HG02610 (cell line): Measurements from ENCODE around the gene MAP1LC3B.

ENCODE experiments used
- ATAC-seq: cut with Tn5 transposase; IDR thresholded peaks from one replicate; pipeline ENCODE4 v1.9.1; 2021; ENCODE audit warnings: mild to moderate bottlenecking, moderate library complexity; ENCODE audit not compliant: unreplicated experiment

MAP1LC3B gene

DNA sequence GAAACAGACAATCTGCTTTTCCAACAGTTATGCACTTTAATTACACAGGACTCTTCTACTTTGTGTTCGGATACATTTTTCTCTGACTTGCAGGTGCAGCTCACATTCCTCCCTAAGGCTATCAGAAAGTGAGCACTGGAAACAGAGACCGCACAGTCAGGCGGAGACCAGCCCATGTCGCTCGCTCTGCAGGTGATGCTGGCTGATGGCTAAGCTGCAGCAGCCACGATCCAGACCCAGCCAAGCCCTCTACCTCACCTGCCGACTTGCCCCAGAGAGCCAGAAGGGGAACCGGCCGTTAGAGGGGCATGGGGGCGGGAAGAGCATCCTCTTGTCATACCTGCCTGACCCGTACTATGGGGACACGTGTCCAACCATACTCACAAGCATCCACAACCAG is 33.8 kb downstream of the MAP1LC3B start:
- no peak for ATAC-seq

DNA sequence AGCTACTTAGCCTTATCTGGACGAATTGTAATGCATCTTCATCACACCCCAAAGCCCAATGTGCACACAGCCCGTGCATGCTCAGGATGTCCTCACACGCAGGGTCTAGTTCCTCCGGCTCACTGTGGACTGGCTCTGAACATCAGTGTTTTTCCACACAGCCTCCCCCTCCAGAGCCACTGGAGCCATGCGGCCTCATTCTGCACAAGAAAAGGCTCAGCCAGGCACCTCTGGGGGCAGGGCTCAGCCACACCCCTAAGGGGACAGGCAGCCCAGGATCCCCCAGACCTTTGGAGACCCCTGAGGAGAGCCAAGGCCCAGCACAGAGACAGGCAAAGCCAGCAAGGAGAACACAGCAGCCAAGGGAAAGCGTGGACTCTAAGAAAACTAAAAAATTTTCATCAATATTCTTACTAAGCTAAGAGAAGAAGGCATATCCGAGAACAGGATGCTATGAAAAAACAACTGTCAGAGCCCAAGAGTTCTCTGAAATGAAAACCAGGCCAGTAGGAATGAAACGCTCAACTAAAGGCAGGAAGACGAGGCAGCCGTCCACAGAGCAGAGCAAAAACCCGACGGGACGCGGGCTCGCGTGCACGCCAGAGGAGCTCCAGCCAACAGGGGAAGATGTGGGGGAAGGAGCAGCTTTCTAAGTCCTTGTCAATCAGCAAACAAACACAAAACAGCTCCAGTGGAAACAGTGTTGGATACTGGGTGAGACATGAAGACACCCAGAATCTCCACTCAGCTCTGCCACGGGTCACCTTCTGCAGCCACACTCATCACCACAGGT is 34.5 kb downstream of the MAP1LC3B start:
- ATAC-seq, result no peak

DNA sequence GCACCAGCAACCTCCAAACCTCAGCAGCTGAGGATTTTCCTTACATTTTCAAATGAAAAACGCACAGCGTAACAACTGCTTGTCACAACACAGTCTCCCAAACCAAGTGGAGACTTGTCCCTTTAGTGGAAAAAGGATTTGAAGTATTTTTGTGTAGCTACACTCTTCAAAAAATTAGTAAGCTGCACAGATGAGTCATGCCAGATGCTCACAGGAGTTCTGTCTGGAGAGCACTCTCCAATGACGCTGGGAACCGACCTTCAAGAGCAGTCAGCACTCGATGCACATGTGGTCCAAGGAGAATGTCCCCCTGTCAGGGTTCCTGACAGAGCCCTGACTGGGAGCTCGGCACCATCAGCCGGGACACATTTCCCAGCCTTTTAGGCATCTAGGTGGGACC is 39.8 kb downstream of the MAP1LC3B start:
- no peak for ATAC-seq

DNA sequence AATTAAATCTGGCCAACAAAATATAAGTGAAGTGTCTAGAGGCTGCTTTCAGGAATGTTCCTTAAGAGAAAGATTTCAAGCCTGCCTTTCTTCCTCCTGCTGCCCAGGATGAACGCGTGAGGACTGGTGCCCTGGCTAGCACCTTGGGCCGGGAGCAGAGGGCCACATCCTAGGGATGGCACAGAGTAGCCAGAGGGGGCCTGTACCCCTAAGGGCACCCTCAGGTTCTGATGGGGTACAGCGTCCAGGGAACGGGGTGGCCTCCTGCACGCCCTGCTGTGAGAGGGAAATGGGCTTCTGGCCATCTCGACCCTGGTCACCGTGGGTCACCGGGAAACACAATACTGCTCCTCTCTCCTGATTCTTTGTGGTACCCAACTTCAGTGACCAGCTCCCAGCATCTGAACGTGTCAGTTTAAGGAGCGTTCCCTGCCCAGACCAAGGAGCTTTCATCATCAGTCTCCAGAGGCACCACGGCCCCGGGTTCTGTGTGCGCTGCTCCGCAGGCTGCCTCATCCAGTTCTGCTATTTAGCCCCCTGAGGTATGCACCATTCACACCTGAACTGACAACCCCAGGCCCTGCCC is 40.3 kb downstream of the MAP1LC3B start:
- ATAC-seq, result no peak

DNA sequence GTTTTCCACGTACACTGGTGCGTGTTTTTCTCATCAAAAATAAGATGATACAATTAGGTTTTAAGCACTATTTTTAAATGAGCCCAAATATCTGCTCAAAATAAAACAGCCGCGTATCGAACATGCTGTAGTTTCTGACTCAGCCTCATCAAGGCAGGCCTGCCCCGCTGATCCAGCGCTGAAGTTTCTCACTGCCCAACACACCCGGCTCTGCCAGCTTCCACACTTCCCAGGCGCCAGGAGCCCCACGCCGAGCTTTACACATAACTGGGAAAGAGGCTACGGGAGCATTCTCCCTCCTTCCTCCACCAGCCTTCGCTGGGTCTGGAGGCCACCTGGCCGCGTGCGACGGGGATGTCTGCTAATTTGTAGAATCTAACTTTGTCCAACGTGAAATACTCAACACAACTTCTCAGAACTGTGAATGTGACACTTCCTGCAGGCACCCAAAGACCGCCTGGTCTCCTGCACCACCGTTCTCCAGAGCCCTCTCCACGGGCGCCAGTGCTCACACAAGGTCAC is 42.1 kb downstream of the MAP1LC3B start:
- ATAC-seq, result no peak

DNA sequence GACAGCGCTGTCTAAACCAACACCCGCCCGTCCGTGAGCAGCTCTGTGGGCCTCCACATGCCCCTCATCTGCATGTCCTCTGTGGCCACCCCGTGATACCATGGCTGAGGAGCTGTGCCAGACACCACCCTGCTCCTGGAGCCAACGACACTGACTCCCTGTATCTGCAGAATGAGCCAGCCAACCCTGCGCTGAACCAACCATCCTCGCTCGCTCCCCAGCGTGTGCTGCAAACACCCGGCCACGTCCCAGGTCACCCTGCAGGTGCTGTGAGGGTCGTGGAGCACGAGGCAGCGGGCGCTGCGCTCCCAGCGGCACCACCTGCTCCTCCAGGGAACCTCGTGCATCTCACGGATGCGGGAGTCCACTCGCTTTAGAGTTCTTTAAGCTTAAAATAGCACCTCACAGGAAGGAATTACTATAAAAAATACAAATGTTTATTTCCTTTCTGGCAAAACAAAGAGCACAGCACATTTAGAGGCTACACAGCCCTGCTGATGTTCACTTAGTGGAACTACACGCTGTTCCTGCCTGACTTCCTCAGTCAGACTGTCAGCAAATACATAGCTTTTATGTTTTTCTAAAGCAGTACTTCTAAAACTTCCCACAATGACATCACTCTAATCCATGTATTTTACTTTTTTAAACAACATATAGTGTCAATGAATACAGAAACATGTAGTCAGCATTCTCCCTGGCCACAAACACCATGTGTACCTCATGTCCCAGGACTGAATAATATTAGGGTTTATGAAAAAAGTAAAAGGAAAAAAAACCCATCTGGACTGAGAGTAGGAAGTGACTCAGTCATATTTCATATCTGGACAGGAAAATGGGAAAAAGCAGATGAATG is 43.5 kb downstream of the MAP1LC3B start:
- no peak for ATAC-seq

DNA sequence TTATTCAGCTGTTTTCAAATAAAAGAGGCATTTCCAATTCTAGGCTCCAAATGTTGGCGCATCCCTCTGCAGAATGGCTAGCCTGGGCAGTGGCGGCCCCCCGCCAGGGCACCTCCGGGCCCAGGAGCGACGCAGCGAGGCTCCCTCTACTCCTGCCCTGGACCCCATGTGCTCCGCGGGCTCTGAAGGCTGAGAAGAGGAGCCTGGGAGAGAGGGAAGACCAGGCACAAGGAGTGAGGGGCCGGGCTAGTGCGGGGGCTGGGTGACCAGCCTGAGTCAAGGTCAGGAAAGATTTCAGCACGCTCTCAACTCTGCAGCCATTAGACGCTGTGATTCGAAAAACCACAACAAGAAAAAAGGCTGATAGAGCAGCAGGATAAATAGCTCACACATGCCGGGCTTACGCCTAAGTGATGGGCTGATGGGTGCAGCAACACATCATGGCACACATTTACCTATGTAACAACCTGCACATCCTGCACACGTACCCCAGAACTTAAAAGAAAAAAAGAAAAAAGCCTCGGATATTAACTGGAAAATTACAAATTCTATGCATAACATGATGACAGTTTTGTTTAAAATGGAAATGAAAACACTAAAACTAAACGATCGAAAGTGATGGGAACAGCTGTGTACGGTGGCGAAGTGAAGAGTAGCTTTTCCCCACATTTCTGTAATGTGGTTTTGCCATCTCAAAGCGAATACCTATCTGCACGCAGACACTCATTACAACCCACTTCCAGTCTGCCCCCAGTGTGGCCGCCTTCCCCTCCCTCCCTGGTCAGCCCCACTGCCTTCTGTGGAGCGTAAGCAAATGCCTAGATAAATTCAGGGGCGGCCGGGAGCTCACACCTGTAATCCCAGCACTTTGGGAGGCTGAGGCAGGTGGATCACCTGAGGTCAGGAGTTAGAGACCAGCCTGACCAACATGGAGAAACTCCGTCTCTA is 44.4 kb downstream of the MAP1LC3B start:
- no peak for ATAC-seq

DNA sequence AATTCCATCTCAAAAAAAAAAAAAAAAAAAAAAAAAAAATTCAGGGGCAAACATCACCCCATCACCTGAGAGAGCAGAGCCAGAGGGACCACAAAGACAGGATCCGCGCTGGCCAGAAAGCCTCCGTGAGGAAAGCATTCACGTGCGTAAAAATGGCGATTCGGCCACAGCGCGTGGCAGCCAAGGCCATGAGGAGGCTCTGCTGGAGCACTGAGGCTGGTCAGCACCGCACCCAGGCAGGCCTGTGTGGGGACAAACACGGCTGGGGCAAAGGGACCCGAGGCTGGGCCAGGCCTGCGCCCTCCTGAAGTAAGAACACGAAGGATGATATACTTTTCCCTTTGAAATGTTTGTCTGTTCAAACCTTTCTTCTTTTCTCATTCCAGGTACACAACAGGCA is 45.2 kb downstream of the MAP1LC3B start:
- ATAC-seq, result no peak

DNA sequence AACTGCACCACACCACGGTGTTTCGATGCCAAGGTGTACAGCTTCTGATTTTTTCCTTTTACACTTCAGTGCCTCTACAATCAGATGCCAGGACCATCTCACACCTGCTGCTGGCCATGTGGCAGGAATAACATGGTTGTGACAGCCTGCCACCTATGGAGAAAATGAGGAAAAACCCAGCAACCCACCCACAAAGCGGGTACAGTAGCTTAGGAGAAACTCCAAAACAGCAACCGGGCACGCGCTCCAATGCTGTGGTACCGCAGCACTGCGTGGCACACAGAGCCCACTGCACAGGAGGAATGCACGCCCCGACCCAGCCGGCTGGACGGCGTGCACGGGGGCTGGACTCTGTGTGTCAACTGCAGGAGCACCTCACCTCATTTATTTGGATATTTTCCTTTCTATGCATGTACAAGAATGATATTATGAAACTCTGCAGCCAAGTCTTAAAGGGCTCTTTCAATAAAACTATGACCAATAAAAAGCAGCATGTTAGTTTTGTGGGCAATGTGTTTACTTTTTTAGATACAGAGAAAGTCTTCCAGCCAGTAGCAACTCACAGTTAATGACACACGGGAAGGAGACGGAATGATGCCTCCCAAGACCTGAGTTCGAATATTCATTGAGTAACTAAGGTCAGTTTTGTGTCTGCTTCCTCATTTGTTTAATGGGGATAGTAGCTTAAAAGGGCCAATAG is 45.9 kb downstream of the MAP1LC3B start:
- no peak for ATAC-seq

DNA sequence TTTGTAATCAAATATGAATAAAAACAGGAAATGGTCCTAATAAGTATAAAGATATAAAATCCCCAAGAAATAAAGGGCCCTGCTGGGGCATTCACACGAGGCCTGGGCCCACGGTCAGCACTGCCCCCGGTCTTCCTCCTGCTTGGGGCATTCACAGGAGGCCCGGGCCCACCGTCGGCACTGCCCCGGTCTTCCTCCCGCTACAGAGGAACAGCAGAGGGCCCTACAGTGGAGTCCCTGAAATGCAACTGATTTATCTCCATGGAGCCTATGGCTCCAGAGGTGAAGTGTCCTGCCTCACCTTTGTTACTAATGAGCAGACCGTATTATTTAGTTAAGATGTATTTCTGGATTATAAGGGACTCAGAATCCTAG is 46.5 kb downstream of the MAP1LC3B start:
- no peak for ATAC-seq

DNA sequence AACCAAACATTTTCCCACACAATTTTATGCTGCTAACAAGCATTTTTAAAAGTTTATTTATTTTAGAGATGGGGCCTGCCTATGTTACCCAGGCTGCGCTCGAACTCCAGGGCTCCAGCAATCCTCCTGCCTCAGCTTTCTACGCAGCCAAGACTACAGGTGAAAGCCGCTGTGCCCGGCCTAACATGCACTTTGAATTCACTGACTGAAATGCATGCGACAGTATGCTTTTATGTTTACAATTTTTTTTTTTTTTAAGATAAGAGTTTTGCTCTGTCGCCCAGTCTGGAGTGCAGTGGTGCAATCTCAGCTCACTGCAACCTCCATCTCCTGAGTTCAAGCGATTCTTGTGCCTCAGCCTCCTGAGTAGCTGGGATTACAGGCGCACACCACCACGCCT is 47.8 kb downstream of the MAP1LC3B start:
- ATAC-seq, result no peak

DNA sequence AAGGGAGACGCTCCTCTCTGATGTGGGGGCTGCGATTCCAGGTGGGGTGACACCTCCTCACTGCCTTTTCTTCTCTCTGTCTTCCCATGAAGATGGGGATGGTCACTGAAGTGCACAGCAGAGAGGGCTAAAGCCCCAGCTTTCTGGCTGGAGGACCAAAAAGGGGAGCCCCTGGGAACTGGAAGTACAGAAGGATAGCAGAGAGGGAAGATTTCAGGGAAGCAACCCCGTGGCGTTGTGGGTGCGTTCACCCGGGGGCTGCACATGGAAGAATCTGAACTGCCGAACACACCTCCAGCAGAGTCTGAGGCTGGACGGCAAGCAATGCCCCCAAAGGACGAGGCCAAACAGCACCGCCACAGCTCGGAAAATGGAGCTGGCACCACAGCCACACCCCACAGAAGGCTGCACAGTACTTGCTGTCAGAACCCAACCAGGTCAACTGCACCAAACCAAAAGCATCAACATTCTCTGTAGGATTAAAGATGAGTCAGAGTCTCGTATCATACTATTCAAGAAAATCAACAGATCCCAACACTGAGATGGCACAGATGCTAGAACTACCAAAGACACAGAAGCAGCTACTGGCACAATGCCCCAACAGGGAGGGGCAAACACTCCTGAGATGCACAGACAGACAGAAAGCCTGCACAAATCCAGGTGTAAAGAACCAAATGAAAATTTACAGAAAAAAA is 49.9 kb downstream of the MAP1LC3B start:
- no peak for ATAC-seq

DNA sequence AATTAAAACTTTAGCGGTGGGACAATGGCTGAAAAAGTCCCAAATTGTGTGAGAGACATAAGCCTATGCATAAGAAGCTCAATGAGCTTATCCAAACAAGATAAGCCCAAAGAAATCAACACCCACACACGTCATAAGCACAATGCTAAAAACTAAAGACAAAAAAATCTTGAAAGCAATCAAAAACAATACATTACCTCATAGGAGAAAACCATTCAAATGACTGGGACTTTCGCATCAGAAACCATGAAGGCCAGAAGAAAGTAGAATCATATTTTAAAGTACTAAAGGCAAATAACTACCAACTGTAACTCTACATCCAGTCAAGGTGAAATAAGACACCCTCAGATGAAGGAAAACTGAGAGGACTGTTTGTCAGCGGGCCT is 50.4 kb downstream of the MAP1LC3B start:
- ATAC-seq, result no peak

DNA sequence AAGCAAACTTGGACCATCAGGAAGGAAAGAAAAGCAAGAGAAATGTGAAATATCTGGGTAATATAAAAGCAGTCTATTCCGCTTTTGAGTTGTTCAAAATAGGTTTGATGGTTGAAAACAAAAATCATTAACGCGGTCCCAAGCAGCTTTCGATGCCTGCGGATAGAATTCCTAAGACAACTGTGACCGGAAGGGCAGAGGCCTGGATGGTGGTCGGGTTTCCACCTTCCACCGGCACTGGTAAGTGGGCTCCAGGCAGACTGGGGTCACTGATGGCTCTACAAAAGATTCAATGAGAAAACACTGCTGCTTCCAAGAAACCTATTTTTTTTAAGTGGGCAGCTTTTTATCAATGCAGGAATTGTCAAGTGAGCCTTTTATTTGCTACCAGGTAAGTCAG is 50.9 kb downstream of the MAP1LC3B start:
- no peak for ATAC-seq

DNA sequence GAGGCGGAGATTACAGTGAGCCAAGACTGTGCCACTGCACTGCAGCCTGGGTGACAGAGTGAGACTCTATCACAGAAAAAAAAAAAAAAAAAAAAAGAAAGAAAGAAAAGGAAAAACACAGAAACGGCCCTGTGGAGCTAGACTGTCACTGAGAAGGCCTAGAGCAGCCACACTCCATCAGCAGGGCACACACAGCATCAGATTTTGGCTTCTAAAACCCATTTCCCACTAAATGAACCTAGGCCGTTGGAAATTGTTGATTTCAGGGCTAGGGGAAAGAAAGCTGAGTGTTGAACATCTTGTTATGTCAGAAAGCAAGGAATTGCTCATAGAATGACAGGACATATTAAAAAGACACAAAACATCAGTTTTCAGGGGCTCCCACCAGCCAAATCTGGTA is 51.8 kb downstream of the MAP1LC3B start:
- ATAC-seq, result no peak

DNA sequence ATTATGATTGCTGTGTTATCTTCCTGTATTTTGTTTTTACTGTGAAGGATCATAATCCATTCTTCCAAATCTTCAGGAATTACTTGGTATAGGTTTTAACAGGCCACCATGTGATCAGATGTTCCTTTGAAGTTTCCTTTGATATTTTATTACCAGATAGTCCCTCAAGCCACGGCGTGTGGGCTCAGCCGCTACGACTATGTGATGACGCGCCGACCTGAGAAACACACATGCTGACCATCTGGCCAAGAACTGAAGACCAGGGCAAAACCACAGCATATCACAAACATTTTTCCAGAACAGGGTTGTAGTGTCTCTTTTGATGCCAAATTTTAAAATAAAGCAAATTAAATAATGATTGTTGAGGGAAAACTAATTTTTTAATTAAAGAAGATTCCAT is 53.4 kb downstream of the MAP1LC3B start:
- ATAC-seq, result no peak

DNA sequence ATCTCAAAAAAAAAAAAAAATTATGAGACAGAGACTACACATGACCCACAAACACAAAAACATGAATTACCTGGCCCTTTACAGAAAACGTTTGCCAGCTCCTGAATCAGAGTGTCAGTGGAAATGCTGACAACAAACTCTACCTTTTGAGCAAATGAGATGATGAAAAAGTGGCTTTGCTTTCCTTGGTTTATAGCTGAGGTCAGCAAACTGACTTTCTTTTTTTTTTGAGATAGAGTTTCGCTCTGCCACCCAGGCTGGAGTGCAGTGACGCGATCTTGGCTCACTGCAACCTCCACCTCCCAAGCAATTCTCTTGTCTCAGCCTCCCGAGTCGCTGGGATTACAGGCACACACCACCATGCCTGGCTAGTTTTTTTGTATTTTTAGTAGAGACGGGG is 54.3 kb downstream of the MAP1LC3B start:
- ATAC-seq, result no peak

DNA sequence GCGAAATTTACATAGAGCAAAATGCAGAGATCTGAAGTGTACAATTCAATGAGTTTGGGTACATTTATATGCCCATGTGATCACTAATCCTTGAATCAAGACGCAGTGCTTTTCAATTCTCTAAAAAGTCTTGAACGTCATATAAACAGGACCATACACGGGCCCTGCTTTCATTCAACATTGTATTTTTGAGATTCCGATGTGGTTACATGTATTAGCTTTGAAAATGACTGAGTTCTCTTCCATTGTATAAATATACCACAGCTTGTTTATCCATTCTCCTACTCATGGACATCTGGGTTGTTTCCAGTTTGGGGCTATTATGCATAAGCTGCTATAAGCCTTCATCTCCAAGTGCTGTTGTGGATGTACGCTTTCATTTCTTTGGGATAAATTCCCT is 55.2 kb downstream of the MAP1LC3B start:
- no peak for ATAC-seq

DNA sequence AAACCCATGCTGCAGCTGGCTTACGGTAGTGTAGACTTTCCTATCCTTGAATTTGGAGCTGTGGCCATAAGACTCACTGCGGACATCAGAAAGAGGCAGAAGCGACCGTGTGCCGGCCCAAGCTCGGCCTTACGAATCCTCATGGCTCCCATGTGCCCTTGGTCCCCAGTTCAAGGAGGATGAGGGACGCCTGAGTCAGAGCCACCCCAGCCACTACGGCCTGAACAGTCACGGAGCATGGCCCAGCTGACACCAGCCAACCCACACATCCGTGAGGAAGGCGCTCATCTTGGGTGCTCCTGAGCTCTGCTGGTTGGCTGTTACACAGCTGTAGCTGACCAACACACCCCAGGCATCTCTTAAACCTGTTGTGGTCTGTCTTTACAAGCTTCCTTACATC is 56.7 kb downstream of the MAP1LC3B start:
- no peak for ATAC-seq
